ENCODE measurements around the gene UBE2I.
"Not testable (repeated sequence)": the region's sequence is repeated elsewhere in the genome, so short reads cannot be mapped to it uniquely, and the experiment has no call there.

UBE2I gene

GRCh38 chr16:1282324-1282973 lies 27.0 kb upstream of the UBE2I start:
- H3K9ac ChIP-seq (ENCODE audit: low read depth, low read length), result no peak overlapping the region
- H3K9me3 ChIP-seq (ENCODE audit: control insufficient read depth, insufficient read depth, low read length), result no peaks in the 10 kb centered on the region
- no peaks in the 10 kb centered on the region for H3K36me3 ChIP-seq (ENCODE audit: insufficient read depth, low read length)
- peaks cover 8% of the 10 kb centered on the region for H3K4me1 ChIP-seq (ENCODE audit: insufficient read depth, low read length)

DNA sequence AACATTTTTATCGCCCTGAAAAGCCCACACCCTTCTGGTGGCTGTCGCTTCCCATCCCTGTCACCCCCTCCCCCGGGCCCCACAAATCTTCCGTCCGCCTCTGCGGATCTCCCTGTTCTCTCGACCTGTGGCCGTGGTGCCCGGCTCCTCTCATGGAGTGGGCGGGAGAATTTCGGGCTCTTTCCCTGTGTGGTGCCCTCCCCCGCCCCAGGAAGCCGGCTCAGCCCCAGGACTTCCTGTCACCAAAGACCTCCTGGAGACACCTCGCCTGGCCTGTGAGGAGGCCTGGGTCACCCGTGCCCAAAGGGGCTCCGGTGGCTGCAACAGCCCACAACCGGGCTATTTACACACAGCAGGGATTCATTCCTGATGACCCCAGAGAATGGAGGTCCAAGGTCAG lies 26.1 kb upstream of the UBE2I start:
- Histone ChIP-seq H3K4me1 (ENCODE audit: insufficient read depth, low read length) (peaks cover 8% of the 10 kb centered on the region), H3K9ac (ENCODE audit: low read depth, low read length) (no peak overlapping the region), H3K9me3 (ENCODE audit: control insufficient read depth, insufficient read depth, low read length) (no peaks in the 10 kb centered on the region), H3K36me3 (ENCODE audit: insufficient read depth, low read length) (no peaks in the 10 kb centered on the region)

- Histone ChIP-seq H3K4me1 (ENCODE audit: insufficient read depth, low read length) (peaks cover 8% of the 10 kb centered on the region), H3K9ac (ENCODE audit: low read depth, low read length) (no peak overlapping the region), H3K36me3 (ENCODE audit: insufficient read depth, low read length) (no peaks in the 10 kb centered on the region)
Measured at GRCh38 chr16:1283996-1284616, 25.3 kb upstream of the UBE2I start.

DNA sequence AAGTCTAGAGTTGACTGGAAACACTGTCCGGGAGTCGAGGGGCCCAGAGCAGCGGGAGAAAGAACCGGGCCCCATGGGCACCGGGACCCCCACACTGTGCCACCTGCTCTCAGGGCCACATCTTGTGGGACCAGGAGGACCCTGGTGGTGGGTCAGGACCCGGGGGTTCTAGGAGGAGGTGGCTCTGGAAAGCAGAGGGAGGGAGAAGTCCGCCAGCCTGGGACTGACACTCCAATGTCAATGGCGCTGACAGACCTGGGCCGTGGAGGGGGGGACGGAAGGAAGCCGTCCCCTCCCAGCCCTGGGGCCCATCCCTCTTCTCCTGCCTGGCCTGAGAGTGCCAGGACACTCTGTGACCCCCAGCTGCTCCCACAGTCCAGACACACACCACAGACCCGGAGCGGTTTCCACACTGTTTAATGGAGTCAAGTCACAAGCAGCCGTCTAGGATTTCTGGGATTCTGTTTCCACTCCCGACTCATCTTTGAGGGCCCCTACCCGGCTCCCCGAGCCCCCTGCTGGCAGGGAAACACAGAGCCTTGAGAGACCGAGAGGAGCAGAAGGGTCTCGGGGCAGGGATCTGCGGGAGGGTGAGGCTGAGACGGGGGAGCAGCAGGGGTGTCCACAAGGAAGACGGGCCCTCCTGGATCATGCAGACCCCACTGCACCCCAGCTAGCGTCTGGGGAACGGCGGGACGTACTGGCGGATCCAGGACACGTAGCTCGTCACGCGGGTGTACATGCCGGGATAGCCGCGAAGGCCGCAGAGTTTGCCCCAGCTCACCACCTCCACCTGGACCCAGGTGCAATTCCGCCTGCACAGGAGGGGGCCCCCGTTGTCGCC lies 23.5 kb upstream of the UBE2I start:
- Histone ChIP-seq H3K4me1 (ENCODE audit: insufficient read depth, low read length) (peaks cover 8% of the 10 kb centered on the region), H3K36me3 (ENCODE audit: insufficient read depth, low read length) (no peaks in the 10 kb centered on the region), H3K9ac (ENCODE audit: low read depth, low read length) (no peak overlapping the region), H3K9me3 (ENCODE audit: control insufficient read depth, insufficient read depth, low read length) (no peaks in the 10 kb centered on the region)

More at GRCh38 chr16:1283996-1284616, 25.3 kb upstream of the UBE2I start:
- H3K9me3 ChIP-seq (ENCODE audit: control insufficient read depth, insufficient read depth, low read length), result no peaks in the 10 kb centered on the region

- Histone ChIP-seq H3K4me1 (ENCODE audit: insufficient read depth, low read length) (peaks cover 8% of the 10 kb centered on the region), H3K9ac (ENCODE audit: low read depth, low read length) (no peak overlapping the region), H3K9me3 (ENCODE audit: control insufficient read depth, insufficient read depth, low read length) (no peaks in the 10 kb centered on the region), H3K36me3 (ENCODE audit: insufficient read depth, low read length) (no peaks in the 10 kb centered on the region)
Measured at GRCh38 chr16:1286513-1287094, 22.8 kb upstream of the UBE2I start.

GRCh38 chr16:1287982-1288670 lies 21.3 kb upstream of the UBE2I start:
- Histone ChIP-seq H3K9ac (ENCODE audit: low read depth, low read length) (no peak overlapping the region), H3K36me3 (ENCODE audit: insufficient read depth, low read length) (no peaks in the 10 kb centered on the region)

DNA sequence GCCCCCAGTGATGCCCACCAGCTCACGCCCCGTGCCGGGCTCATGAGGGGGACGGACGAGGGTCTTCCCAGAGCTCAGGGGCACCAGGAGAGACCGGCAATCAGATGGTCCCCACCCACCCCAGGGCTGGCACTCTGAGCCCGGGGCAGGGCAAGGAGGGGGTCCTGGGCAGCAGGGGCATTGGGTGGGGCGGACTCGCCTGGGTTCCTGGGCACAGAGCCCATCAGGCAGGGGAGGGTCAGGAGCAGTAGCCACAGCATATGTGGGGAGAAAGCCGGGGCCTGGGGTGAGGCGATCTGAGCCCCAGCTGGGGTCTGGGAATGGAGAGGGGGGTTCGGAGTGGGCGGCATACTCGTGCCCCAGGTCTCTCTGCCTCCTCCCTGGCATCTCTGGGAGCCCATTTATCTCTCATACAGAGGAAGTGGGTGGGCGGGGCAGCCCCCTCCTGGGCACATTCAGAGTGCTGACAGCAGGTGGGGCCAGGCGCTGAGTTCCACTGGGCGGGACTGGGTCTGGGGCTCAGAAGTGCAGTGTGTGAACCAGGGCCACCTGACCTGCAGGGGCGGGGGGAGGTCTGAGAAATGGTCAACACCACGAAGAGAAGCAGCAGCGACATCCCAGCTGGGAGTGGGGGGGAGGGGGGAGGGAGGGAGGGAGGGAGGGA lies 20.5 kb upstream of the UBE2I start:
- H3K4me1 ChIP-seq (ENCODE audit: insufficient read depth, low read length), result no peaks in the 10 kb centered on the region; the same call in 1 of the 2 replicates
- no peak overlapping the region for H3K9ac ChIP-seq (ENCODE audit: low read depth, low read length)
- H3K36me3 ChIP-seq (ENCODE audit: insufficient read depth, low read length), result no peaks in the 10 kb centered on the region
- no peaks in the 10 kb centered on the region for H3K9me3 ChIP-seq (ENCODE audit: control insufficient read depth, insufficient read depth, low read length)

More at GRCh38 chr16:1287982-1288670, 21.3 kb upstream of the UBE2I start:
- peaks cover 7% of the 10 kb centered on the region for H3K4me1 ChIP-seq (ENCODE audit: insufficient read depth, low read length)
- H3K9me3 ChIP-seq (ENCODE audit: control insufficient read depth, insufficient read depth, low read length), result no peaks in the 10 kb centered on the region

GRCh38 chr16:1289477-1289866 lies 20.0 kb upstream of the UBE2I start:
- H3K36me3 ChIP-seq (ENCODE audit: insufficient read depth, low read length), result no peaks in the 10 kb centered on the region
- no peaks in the 10 kb centered on the region; the same call in 1 of the 2 replicates for H3K4me1 ChIP-seq (ENCODE audit: insufficient read depth, low read length)
- H3K9me3 ChIP-seq (ENCODE audit: control insufficient read depth, insufficient read depth, low read length), result no peaks in the 10 kb centered on the region
- H3K9ac ChIP-seq (ENCODE audit: low read depth, low read length), result peak overlapping the region; percentile 51; the same call in 1 of the 2 replicates

- Histone ChIP-seq H3K9ac (ENCODE audit: low read depth, low read length) (peak overlapping the region; percentile 51; the same call in 1 of the 2 replicates), H3K9me3 (ENCODE audit: control insufficient read depth, insufficient read depth, low read length) (no peaks in the 10 kb centered on the region)
Measured at GRCh38 chr16:1290063-1290501, 19.4 kb upstream of the UBE2I start.

GRCh38 chr16:1290860-1291575 lies 18.4 kb upstream of the UBE2I start:
- no peaks in the 10 kb centered on the region for H3K9me3 ChIP-seq (ENCODE audit: control insufficient read depth, insufficient read depth, low read length)
- peaks cover 10% of the 10 kb centered on the region; the same call in 1 of the 2 replicates for H3K4me1 ChIP-seq (ENCODE audit: insufficient read depth, low read length)
- H3K36me3 ChIP-seq (ENCODE audit: insufficient read depth, low read length), result no peaks in the 10 kb centered on the region
- no peak overlapping the region for H3K9ac ChIP-seq (ENCODE audit: low read depth, low read length)

More at GRCh38 chr16:1290063-1290501, 19.4 kb upstream of the UBE2I start:
- Histone ChIP-seq H3K4me1 (ENCODE audit: insufficient read depth, low read length) (peaks cover 5% of the 10 kb centered on the region; the same call in 1 of the 2 replicates), H3K36me3 (ENCODE audit: insufficient read depth, low read length) (no peaks in the 10 kb centered on the region)

- no peaks in the 10 kb centered on the region for H3K36me3 ChIP-seq (ENCODE audit: insufficient read depth, low read length)
- H3K4me1 ChIP-seq (ENCODE audit: insufficient read depth, low read length), result peaks cover 10% of the 10 kb centered on the region; the same call in 1 of the 2 replicates
- no peaks in the 10 kb centered on the region for H3K9me3 ChIP-seq (ENCODE audit: control insufficient read depth, insufficient read depth, low read length)
- H3K9ac ChIP-seq (ENCODE audit: low read depth, low read length), result no peak overlapping the region
Measured at GRCh38 chr16:1291576-1291974, 17.9 kb upstream of the UBE2I start.

GRCh38 chr16:1292208-1292607 lies 17.2 kb upstream of the UBE2I start:
- not testable (repeated sequence) for H3K9ac ChIP-seq (ENCODE audit: low read depth, low read length); H3K36me3 ChIP-seq (ENCODE audit: insufficient read depth, low read length); H3K9me3 ChIP-seq (ENCODE audit: control insufficient read depth, insufficient read depth, low read length)
- peaks cover 16% of the 10 kb centered on the region; the same call in 1 of the 2 replicates for H3K4me1 ChIP-seq (ENCODE audit: insufficient read depth, low read length)

DNA sequence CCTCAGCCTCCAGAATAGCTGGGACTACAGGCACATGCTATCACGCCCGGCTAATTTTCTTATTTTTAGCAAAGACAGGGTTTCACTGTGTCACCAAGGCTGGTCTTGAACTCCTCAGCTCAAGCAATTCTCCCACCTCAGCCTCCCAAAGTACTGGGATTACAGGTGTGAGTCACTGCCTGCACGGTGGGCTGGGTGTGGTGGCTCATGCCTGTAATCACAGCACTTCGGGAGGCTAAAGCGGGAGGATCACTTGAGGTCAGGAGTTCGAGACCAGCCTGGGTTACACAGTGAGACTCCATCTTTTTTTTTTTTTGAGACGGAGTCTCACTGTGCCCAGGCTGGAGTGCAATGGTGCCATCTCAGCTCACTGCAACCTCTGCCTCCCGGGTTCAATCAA lies 16.6 kb upstream of the UBE2I start:
- not testable (repeated sequence) for H3K9ac ChIP-seq (ENCODE audit: low read depth, low read length); H3K9me3 ChIP-seq (ENCODE audit: control insufficient read depth, insufficient read depth, low read length); H3K36me3 ChIP-seq (ENCODE audit: insufficient read depth, low read length)
- H3K4me1 ChIP-seq (ENCODE audit: insufficient read depth, low read length), result peaks cover 19% of the 10 kb centered on the region; the same call in 1 of the 2 replicates
